K562 (cell line): ENCODE results near the gene CMAS. TPM values are rescaled to one million over a fixed set of nuclear protein-coding genes. Genes with fewer than 3 reads are reported as not detected.
A peak's percentile ranks its signal among the peaks of the same experiment; 100 is the strongest.

ENCODE experiments used
- ATAC-seq: fragments of 200-7000 bp; cut with Tn5 transposase; 3 replicates; pipeline ENCODE4 v1.9.1; 2020; ENCODE audit warnings: moderate library complexity
- BruUV-seq: library from RNA; stranded (reverse); fragments of 400-500 nt; replicated peaks from 2 replicates; lab custom pipeline; 2021; lab: Mats Ljungman, UMichigan
- CTCF ChIA-PET: fragments of 300-600 bp; formaldehyde crosslinking; extraction: SDS; loops from one replicate; lab custom pipeline; 2021; ENCODE audit warnings: low intra/inter-chr PET ratio; lab: Yijun Ruan, JAX
- POLR2A ChIA-PET: fragments of 300-600, 350-650 bp; sonication (Branson Sonifier 250); formaldehyde crosslinking; extraction: SDS; loops from one replicate; lab custom pipeline; 2021; ENCODE audit warnings: antibody characterized with exemption, inconsistent platforms; lab: Yijun Ruan, JAX
- DNase-seq, 4 experiments: peaks; one replicate each; pipeline versions ENCODE4 v3.0.0 to v3.0.0-alpha.2; 2011 to 2018; ENCODE audit warnings: low spot score in 3 of 4, mixed read lengths in 3 of 4; ENCODE audit errors: extremely low read depth in 1 of 4
- FAIRE-seq: peaks from 2 replicates; lab custom pipeline; 2011; peaks lifted over from hg19 to GRCh38; lab: Jason Lieb, UNC
- H2AFZ ChIP-seq: 2 replicates; pipeline ENCODE4 v1.6.0; 2011; ENCODE audit warnings: low read depth, low read length, control low read depth, inconsistent platforms
- H3K27ac ChIP-seq: fragments of 200-600 bp; 3 replicates; pipeline ENCODE4 v1.8.0; 2011; ENCODE audit warnings: low read depth, mild to moderate bottlenecking, control low read depth, inconsistent platforms, low read length, moderate library complexity, mixed read lengths; ENCODE audit errors: extremely low read depth
- H3K27me3 ChIP-seq, 2 experiments: fragments of 300-600 bp in 1 of 2; 2 replicates in 1 of 2; 3 replicates in 1 of 2; pipeline versions ENCODE4 v1.6.0 to v1.8.0; 2011; ENCODE audit warnings: inconsistent platforms in 2 of 2, low read length in 2 of 2, mild to moderate bottlenecking in 1 of 2, mixed read lengths in 1 of 2, moderate library complexity in 1 of 2; ENCODE audit not compliant: control insufficient read depth in 2 of 2, insufficient read depth in 2 of 2
- H3K36me3 ChIP-seq: fragments of 300-600 bp; 3 replicates; pipeline ENCODE4 v1.8.0; 2011; ENCODE audit warnings: mild to moderate bottlenecking, low read length, inconsistent platforms; ENCODE audit not compliant: control insufficient read depth, insufficient read depth
- H3K4me1 ChIP-seq, 2 experiments: fragments of 200-600 bp in 1 of 2; replicated peaks in 1 of 2; 2 replicates in 1 of 2; 3 replicates in 1 of 2; pipeline versions ENCODE4 v1.5.1 to v1.8.0; 2011; ENCODE audit warnings: inconsistent platforms in 2 of 2, low read length in 2 of 2, mild to moderate bottlenecking in 1 of 2, mixed read lengths in 1 of 2, moderate library complexity in 1 of 2; ENCODE audit not compliant: control insufficient read depth in 2 of 2, insufficient read depth in 2 of 2
- H3K4me2 ChIP-seq: 2 replicates; pipeline ENCODE4 v1.6.1; 2011; ENCODE audit warnings: low read length, control low read depth, inconsistent platforms, mixed read lengths; ENCODE audit not compliant: insufficient read depth
- H3K4me3 ChIP-seq: fragments of 200-600 bp; sonication (generic), shearing (Covaris generic); 2 replicates; pipeline ENCODE4 v1.5.1; 2016; ENCODE audit warnings: control low read depth, inconsistent platforms
- H3K79me2 ChIP-seq: fragments of 200-600 bp; 3 replicates; pipeline ENCODE4 v1.8.0; 2011; ENCODE audit warnings: low read length, inconsistent platforms; ENCODE audit not compliant: control insufficient read depth, insufficient read depth
- H3K9ac ChIP-seq, 2 experiments: 2 replicates each; pipeline versions ENCODE4 v1.6.0 to v1.6.1; 2011; ENCODE audit warnings: low read depth in 2 of 2, low read length in 2 of 2, control low read depth in 1 of 2, inconsistent platforms in 1 of 2, mild to moderate bottlenecking in 1 of 2, mixed read lengths in 1 of 2; ENCODE audit not compliant: insufficient read depth in 1 of 2
- H3K9me1 ChIP-seq: one replicate; pipeline ENCODE4 v1.6.0; 2011; ENCODE audit warnings: inconsistent platforms, mild to moderate bottlenecking, low read length, moderate library complexity; ENCODE audit not compliant: control insufficient read depth, insufficient read depth
- H3K9me3 ChIP-seq: replicated peaks from 2 replicates; pipeline ENCODE4 v1.5.1; 2011; ENCODE audit warnings: low read depth, low read length, inconsistent platforms; ENCODE audit not compliant: control insufficient read depth, insufficient read depth
- H4K20me1 ChIP-seq: replicated peaks from 2 replicates; pipeline ENCODE4 v1.6.1; 2011; ENCODE audit warnings: low read length, inconsistent platforms, mixed read lengths; ENCODE audit not compliant: control insufficient read depth, insufficient read depth
- CGGBP1 ChIP-seq: fragments of 250-450 bp; sonication (Bioruptor Pico); IDR thresholded peaks from 2 replicates; pipeline ENCODE4 v1.9.0; 2021; ENCODE audit warnings: mild to moderate bottlenecking
- CTCF ChIP-seq, 3 experiments: IDR thresholded peaks in 2 of 3; conservative IDR thresholded peaks in 1 of 3; 2 replicates each; pipeline ENCODE4 v1.5.1; 2011 to 2012; ENCODE audit warnings: low read length in 3 of 3, mild to moderate bottlenecking in 3 of 3, control low read depth in 2 of 3, improper control_type of control experiment in 1 of 3, inconsistent platforms in 1 of 3, low read depth in 1 of 3, mixed read lengths in 1 of 3, moderate library complexity in 1 of 3; ENCODE audit not compliant: insufficient read depth in 2 of 3
- DACH1 ChIP-seq: fragments of 450-650 bp; IDR thresholded peaks from 2 replicates; pipeline ENCODE4 v1.6.1; 2018; ENCODE audit not compliant: partially characterized antibody
- GABPA ChIP-seq: fragments of 200-800 bp; sonication (Bioruptor generic); conservative IDR thresholded peaks from 2 replicates; pipeline ENCODE4 v1.6.1; 2016; ENCODE audit warnings: low read depth, missing genetic modification characterization, missing compliant biosample characterization
- GTF2F1 ChIP-seq: IDR thresholded peaks from 2 replicates; pipeline ENCODE4 v1.6.1; 2011; ENCODE audit warnings: low read depth, low read length, improper control_type of control experiment
- HDAC8 ChIP-seq: fragments of 450-650 bp; IDR thresholded peaks from 2 replicates; pipeline ENCODE4 v1.6.1; 2016; ENCODE audit warnings: mild to moderate bottlenecking, missing genetic modification characterization, moderate library complexity, missing compliant biosample characterization
- MNT ChIP-seq, 2 experiments: fragments of 450-650 bp; conservative IDR thresholded peaks; 2 replicates each; pipeline ENCODE4 v1.6.1; 2017; ENCODE audit warnings: mild to moderate bottlenecking in 2 of 2, moderate library complexity in 2 of 2
- PBX2 ChIP-seq, 2 experiments: IDR thresholded peaks in 1 of 2; conservative IDR thresholded peaks in 1 of 2; 2 replicates each; pipeline ENCODE4 v1.6.1; 2016; ENCODE audit warnings: low read depth in 2 of 2, mild to moderate bottlenecking in 1 of 2, missing compliant biosample characterization in 1 of 2, missing genetic modification characterization in 1 of 2, moderate library complexity in 1 of 2
- PKNOX1 ChIP-seq: fragments of 450-650 bp; IDR thresholded peaks from 2 replicates; pipeline ENCODE4 v1.6.1; 2016
- SFPQ ChIP-seq: fragments of 200-400 bp; formaldehyde crosslinking; IDR thresholded peaks from 2 replicates; pipeline ENCODE4 v1.6.1; 2017; ENCODE audit warnings: mild to moderate bottlenecking, low read depth, low read length, moderate library complexity
- STAT5A ChIP-seq: IDR thresholded peaks from 2 replicates; pipeline ENCODE4 v1.6.1; 2012; ENCODE audit warnings: low read length, inconsistent platforms, borderline replicate concordance
- WGBS: fragments of 100-300 bp; shearing (Covaris generic); methylation state at CpG from one replicate; pipeline ENCODE4 v1.1.6; 2016; ENCODE audit warnings: low coverage, mixed read lengths; ENCODE audit not compliant: insufficient coverage; ENCODE audit errors: missing lambda C conversion rate; 5-methylcytosine and 5-hydroxymethylcytosine counted together
- in situ Hi-C: fragments of 300-500 bp; cut with MboI; formaldehyde crosslinking; loops from 4 replicates; pipeline ENCODE4 v1.15.0; 2018; ENCODE audit warnings: inconsistent platforms, mixed read lengths
- intact Hi-C: fragments of 100-400 bp; cut with micrococcal nuclease; formaldehyde crosslinking; loops from 2 replicates; pipeline ENCODE4 v1.14.2; 2022
- polyA plus RNA-seq, 8 experiments: library from polyadenylated mRNA; depleted of rRNA in 4 of 8; stranded (reverse) in 5 of 8; unstranded in 3 of 8; fragments of >200 nt; fragmentation: Nextera tagmentation in 2 of 8; fragmentation: Illumina TruSeq in 1 of 8; extraction: Ambion mirVana in 2 of 8; extraction: Trizol in 1 of 8; gene quantifications; 2 replicates each; pipeline versions ENCODE4 v1.2.1 to v1.2.3, GENCODE V29; 2011 to 2014; ENCODE audit warnings: inconsistent platforms in 1 of 8, missing spikeins in 1 of 8
- total RNA-seq, 7 experiments: library from RNA; depleted of rRNA in 6 of 7; stranded (reverse); fragments of >200 nt in 6 of 7; fragmentation: Illumina TruSeq in 2 of 7; extraction: Trizol in 2 of 7; gene quantifications; 2 replicates each; pipeline versions ENCODE4 v1.2.1 to v1.2.3, GENCODE V29; 2011 to 2021; ENCODE audit warnings: low replicate concordance in 1 of 7

The CMAS gene
- total and polyA plus RNA-seq, 9 of the 15 experiments (the other 6 are each of a cell fraction or from before 2014, with no cell fraction given): 29.7 to 108 (median 65.3) TPM

- DNase-seq: no peak
- H3K79me2 ChIP-seq: no peaks in the 10 kb centered on the region
- ATAC-seq: no peak
- H4K20me1 ChIP-seq: no peaks in the 10 kb centered on the region
- H3K4me2 ChIP-seq: no peak overlapping the region
- 31% methylated on average over 6 of the region's 6 CpGs for WGBS
- ChIA-PET CTCF (interaction anchor here (2.0 kb wide), 1 partner anchor 321 kb away, joined by 11 read pairs; no protein-coding TSS in a partner anchor), POLR2A (no interaction called here)
- in situ Hi-C loops: no loop called here
- no peak overlapping the region for H3K9ac ChIP-seq
- H3K27ac ChIP-seq: no peak overlapping the region
- no peaks in the 10 kb centered on the region for H3K9me1 ChIP-seq
- H2AFZ ChIP-seq: 0 out of 2 replicates have a peak overlapping the region, but pooled peaks have one; percentile 9
- H3K36me3 ChIP-seq: no peaks in the 10 kb centered on the region
- BruUV-seq: no TSS peak
- FAIRE-seq: no peak
- no peaks in the 10 kb centered on the region; the same call in 1 of the 2 replicates for H3K9me3 ChIP-seq
- H3K4me3 ChIP-seq: no peak overlapping the region
- no peaks in the 10 kb centered on the region for H3K27me3 ChIP-seq
- H3K4me1 ChIP-seq: peaks cover 0 to 3% of the 10 kb centered on the region in 2 experiments; a peak in 1 of 5 replicates
- intact Hi-C loops: loop anchor here (1.0 kb wide), 1 partner anchor 321 kb away; no protein-coding TSS in a partner anchor
- TF ChIP-seq GABPA (tag): no peak
- no peak for TF ChIP-seq HDAC8 (tag)
- TF ChIP-seq DACH1: no peak
- no peak for TF ChIP-seq GTF2F1
- no peak for TF ChIP-seq PBX2 (CRISPR knock-in tag; IDR thresholded peaks at IDR 0.05; ENCODE audit: low read depth)
- TF ChIP-seq PBX2 (tag; conservative IDR thresholded peaks at IDR 0.05; ENCODE audit: low read depth): peak; percentile 63
- no peak for TF ChIP-seq STAT5A
- TF ChIP-seq MNT (conservative IDR thresholded peaks at IDR 0.05): no peak
- TF ChIP-seq CTCF (IDR thresholded peaks at IDR 0.05 in 2 of 3, conservative IDR thresholded peaks at IDR 0.05 in 1 of 3; ENCODE audit: insufficient read depth in 2 of 3, low read depth in 1 of 3, low read length in 3 of 3): peak in 2 of 3 experiments; percentile 11 to 49; a peak in 3 of 6 replicates
- TF ChIP-seq PKNOX1: peak; percentile 53; the same call in 1 of the 2 replicates
- no peak for TF ChIP-seq CGGBP1 (CRISPR knock-in tag)
- no peak for TF ChIP-seq SFPQ
These were observed 27.2 kb upstream of the CMAS start for GRCh38 chr12:22018860-22019259.
